Measurements from ENCODE around the gene CNGB1. TPM values are rescaled to one million over a fixed set of nuclear protein-coding genes. Genes with fewer than 3 reads are reported as not detected.

The CNGB1 gene
- polyA plus RNA-seq, 1 donor (not counting 4 experiments of a cell fraction or from before 2014, with no cell fraction given), result 0.08 TPM

GRCh38 chr16:57866529-57866918, 104.4 kb downstream of the CNGB1 start:
- H3K9me1 ChIP-seq (ENCODE audit: control insufficient read depth, extremely low read depth, insufficient read depth, low read length), result no peaks in the 10 kb centered on the region
- H3K79me2 ChIP-seq (ENCODE audit: control insufficient read depth, insufficient read depth, low read length), result no peaks in the 10 kb centered on the region
- H3K27ac ChIP-seq (ENCODE audit: control insufficient read depth, insufficient read depth, low read length), result peak overlapping the region; percentile 73
- peak overlapping the region; percentile 45 for H3K4me2 ChIP-seq (ENCODE audit: control insufficient read depth, extremely low read depth, insufficient read depth, low read depth, low read length)
- no peak overlapping the region for H2AFZ ChIP-seq (ENCODE audit: control insufficient read depth, low read length)
- H3K4me3 ChIP-seq (ENCODE audit: control insufficient read depth in 2 of 3, extremely low read depth in 1 of 3, insufficient read depth in 2 of 3, low read depth in 1 of 3, low read length in 3 of 3), result peak overlapping the region in 2 of 3 experiments; percentile 8 to 11
- H3K4me1 ChIP-seq (ENCODE audit: control insufficient read depth, extremely low read depth, insufficient read depth, low read length), result peaks cover 38% of the 10 kb centered on the region
- dilution Hi-C loops (cut with MboI; ENCODE audit: extremely low pct_ligation_motif_present, low sequenced_read_pairs), result no loop called here
- DNase-seq (ENCODE audit: low read depth, low spot score), result peak; percentile 28
- peak overlapping the region; percentile 4 for H3K9ac ChIP-seq (ENCODE audit: control insufficient read depth, extremely low read depth, insufficient read depth, low read length)
- H3K9me3 ChIP-seq (ENCODE audit: control insufficient read depth, low read depth, low read length), result no peaks in the 10 kb centered on the region
- no peaks in the 10 kb centered on the region for H3K27me3 ChIP-seq (ENCODE audit: control insufficient read depth, extremely low read depth, insufficient read depth, low read length)
- no peak for TF ChIP-seq EZH2 (IDR thresholded peaks at IDR 0.05; ENCODE audit: low read length)
- TF ChIP-seq CTCF (optimal IDR thresholded peaks at IDR 0.05 in 1 of 3, IDR thresholded peaks at IDR 0.05 in 1 of 3, conservative IDR thresholded peaks at IDR 0.05 in 1 of 3; ENCODE audit: extremely low read depth in 1 of 3, insufficient read depth in 2 of 3, low read length in 3 of 3), result no peak
- no peaks in the 10 kb centered on the region for H4K20me1 ChIP-seq (ENCODE audit: control insufficient read depth, extremely low read depth, insufficient read depth, low read length)
- FAIRE-seq, result no peak
- no peaks in the 10 kb centered on the region for H3K36me3 ChIP-seq (ENCODE audit: control insufficient read depth in 2 of 2, extremely low read depth in 1 of 2, insufficient read depth in 2 of 2, low read length in 2 of 2)

- no peak overlapping the region for H3K9ac ChIP-seq (ENCODE audit: control insufficient read depth, extremely low read depth, insufficient read depth, low read length)
- H3K36me3 ChIP-seq (ENCODE audit: control insufficient read depth in 2 of 2, extremely low read depth in 1 of 2, insufficient read depth in 2 of 2, low read length in 2 of 2), result no peaks in the 10 kb centered on the region
- H3K9me1 ChIP-seq (ENCODE audit: control insufficient read depth, extremely low read depth, insufficient read depth, low read length), result no peaks in the 10 kb centered on the region
- no peak overlapping the region for H3K4me3 ChIP-seq (ENCODE audit: control insufficient read depth in 2 of 3, extremely low read depth in 1 of 3, insufficient read depth in 2 of 3, low read depth in 1 of 3, low read length in 3 of 3)
- no peak for TF ChIP-seq CTCF (optimal IDR thresholded peaks at IDR 0.05 in 1 of 3, IDR thresholded peaks at IDR 0.05 in 1 of 3, conservative IDR thresholded peaks at IDR 0.05 in 1 of 3; ENCODE audit: extremely low read depth in 1 of 3, insufficient read depth in 2 of 3, low read length in 3 of 3)
- TF ChIP-seq EZH2 (IDR thresholded peaks at IDR 0.05; ENCODE audit: low read length), result no peak
- no peaks in the 10 kb centered on the region for H3K9me3 ChIP-seq (ENCODE audit: control insufficient read depth, low read depth, low read length)
- H3K27me3 ChIP-seq (ENCODE audit: control insufficient read depth, extremely low read depth, insufficient read depth, low read length), result no peaks in the 10 kb centered on the region
- H3K27ac ChIP-seq (ENCODE audit: control insufficient read depth, insufficient read depth, low read length), result peak overlapping the region; percentile 73
- FAIRE-seq, result peak; percentile 89
- no peaks in the 10 kb centered on the region for H4K20me1 ChIP-seq (ENCODE audit: control insufficient read depth, extremely low read depth, insufficient read depth, low read length)
- no peak overlapping the region for H2AFZ ChIP-seq (ENCODE audit: control insufficient read depth, low read length)
- dilution Hi-C loops (cut with MboI; ENCODE audit: extremely low pct_ligation_motif_present, low sequenced_read_pairs), result no loop called here
- peak overlapping the region; percentile 45 for H3K4me2 ChIP-seq (ENCODE audit: control insufficient read depth, extremely low read depth, insufficient read depth, low read depth, low read length)
- H3K4me1 ChIP-seq (ENCODE audit: control insufficient read depth, extremely low read depth, insufficient read depth, low read length), result peaks cover 34% of the 10 kb centered on the region
- no peaks in the 10 kb centered on the region for H3K79me2 ChIP-seq (ENCODE audit: control insufficient read depth, insufficient read depth, low read length)
- DNase-seq (ENCODE audit: low read depth, low spot score), result peak; percentile 71
Measured at GRCh38 chr16:57865746-57866528, 105.0 kb downstream of the CNGB1 start.

Measured in keratinocyte (primary cell).